H1 (cell line): ENCODE measurements around the gene LDLRAD4. TPM values are rescaled to one million over a fixed set of nuclear protein-coding genes. Genes with fewer than 3 reads are reported as not detected.

ENCODE experiments used
- CTCF ChIA-PET: fragments of 300-600 bp; sonication (Branson Sonifier 250); formaldehyde crosslinking; loops from one replicate; lab custom pipeline; 2021; ENCODE audit not compliant: partially characterized antibody; lab: Charles Lee
- POLR2A ChIA-PET: fragments of 300-600 bp; sonication (Branson Sonifier 250); formaldehyde crosslinking; loops from one replicate; lab custom pipeline; 2021; ENCODE audit warnings: inconsistent platforms; ENCODE audit not compliant: partially characterized antibody; lab: Charles Lee
- DNase-seq, 2 experiments: peaks; one replicate each; pipeline versions ENCODE4 v3.0.0 to v3.0.0-alpha.2; 2010 to 2022; ENCODE audit warnings: low spot score in 2 of 2, low read depth in 1 of 2, mixed read lengths in 1 of 2
- FAIRE-seq: peaks from 2 replicates; lab custom pipeline; 2011; peaks lifted over from hg19 to GRCh38; lab: Jason Lieb, UNC
- H2AFZ ChIP-seq: 2 replicates; pipeline ENCODE4 v1.8.1; 2012; ENCODE audit warnings: low read length, inconsistent platforms
- H2AK5ac ChIP-seq: 2 replicates; pipeline ENCODE4 v1.6.1; 2013; ENCODE audit warnings: low read depth, low read length
- H2BK120ac ChIP-seq: replicated peaks from 2 replicates; pipeline ENCODE3; 2013; ENCODE audit warnings: low read depth, low read length, inconsistent platforms
- H2BK12ac ChIP-seq: 2 replicates; pipeline ENCODE4 v1.6.1; 2013; ENCODE audit warnings: low read depth, low read length
- H2BK15ac ChIP-seq: 2 replicates; pipeline ENCODE4 v1.6.1; 2013; ENCODE audit warnings: low read length
- H2BK20ac ChIP-seq: 2 replicates; pipeline ENCODE4 v1.6.1; 2013; ENCODE audit warnings: low read length
- H2BK5ac ChIP-seq: 2 replicates; pipeline ENCODE4 v1.6.1; 2013; ENCODE audit warnings: low read depth, low read length
- H3K14ac ChIP-seq: 2 replicates; pipeline ENCODE4 v1.6.1; 2013; ENCODE audit warnings: inconsistent platforms; ENCODE audit not compliant: insufficient read length
- H3K18ac ChIP-seq: 2 replicates; pipeline ENCODE4 v1.6.1; 2013; ENCODE audit warnings: low read length; ENCODE audit errors: extremely low read depth
- H3K23ac ChIP-seq: 2 replicates; pipeline ENCODE4 v1.6.1; 2013; ENCODE audit warnings: inconsistent platforms; ENCODE audit not compliant: insufficient read length
- H3K23me2 ChIP-seq: 2 replicates; pipeline ENCODE4 v1.6.1; 2013; ENCODE audit warnings: low read depth, low read length
- H3K27ac ChIP-seq: 2 replicates; pipeline ENCODE4 v1.6.1; 2011; ENCODE audit warnings: low read depth, low read length, inconsistent platforms
- H3K27me3 ChIP-seq, 4 experiments: replicated peaks in 1 of 4; 1 replicate in 1 of 4; 2 replicates in 3 of 4; pipeline versions ENCODE4 v1.6.1 to v1.8.1; 2011 to 2013; ENCODE audit warnings: low read length in 3 of 4, mild to moderate bottlenecking in 3 of 4, inconsistent platforms in 2 of 4, mixed read lengths in 2 of 4, moderate library complexity in 1 of 4; ENCODE audit not compliant: control insufficient read depth in 3 of 4, insufficient read depth in 3 of 4; ENCODE audit errors: extremely low read depth in 1 of 4
- H3K36me3 ChIP-seq, 4 experiments: 2 replicates each; pipeline versions ENCODE4 v1.6.1 to v1.8.1; 2011 to 2013; ENCODE audit warnings: mild to moderate bottlenecking in 4 of 4, low read length in 3 of 4, moderate library complexity in 2 of 4, control low read depth in 1 of 4, inconsistent platforms in 1 of 4; ENCODE audit not compliant: insufficient read depth in 4 of 4, control insufficient read depth in 2 of 4
- H3K4ac ChIP-seq: replicated peaks from 2 replicates; pipeline ENCODE3; 2013; ENCODE audit warnings: low read length, low read depth, mixed read lengths, inconsistent platforms; ENCODE audit not compliant: insufficient read length
- H3K4me1 ChIP-seq, 4 experiments: replicated peaks in 1 of 4; 1 replicate in 1 of 4; 2 replicates in 3 of 4; pipeline versions ENCODE4 v1.6.1 to v1.8.1; 2011 to 2013; ENCODE audit warnings: low read length in 3 of 4, inconsistent platforms in 2 of 4, mixed read lengths in 1 of 4; ENCODE audit not compliant: insufficient read depth in 4 of 4, control insufficient read depth in 3 of 4
- H3K4me2 ChIP-seq, 2 experiments: 2 replicates each; pipeline versions ENCODE4 v1.6.1 to v1.8.1; 2011 to 2013; ENCODE audit warnings: low read depth in 2 of 2, low read length in 2 of 2, control low read depth in 1 of 2, inconsistent platforms in 1 of 2, mild to moderate bottlenecking in 1 of 2; ENCODE audit not compliant: insufficient read depth in 1 of 2
- H3K4me3 ChIP-seq, 4 experiments: fragments of 200-600, 300-600 bp in 1 of 4; sonication (generic), shearing (Covaris generic), sonication (Bioruptor Twin) in 1 of 4; 2 replicates each; pipeline versions ENCODE4 v1.5.1 to v1.8.1; 2011 to 2016; ENCODE audit warnings: low read length in 4 of 4, low read depth in 3 of 4, control low read depth in 2 of 4, inconsistent platforms in 2 of 4, mild to moderate bottlenecking in 2 of 4, mixed read lengths in 1 of 4, moderate library complexity in 1 of 4; ENCODE audit not compliant: insufficient read depth in 2 of 4; ENCODE audit errors: extremely low read depth in 1 of 4
- H3K56ac ChIP-seq: replicated peaks from 2 replicates; pipeline ENCODE3; 2013; ENCODE audit warnings: low read depth, mild to moderate bottlenecking, mixed read lengths, low read length, inconsistent platforms; ENCODE audit not compliant: insufficient read length
- H3K79me1 ChIP-seq: 2 replicates; pipeline ENCODE4 v1.6.1; 2013; ENCODE audit warnings: low read depth, low read length, control low read depth
- H3K79me2 ChIP-seq, 2 experiments: 2 replicates each; pipeline versions ENCODE4 v1.6.1 to v1.8.1; 2012 to 2013; ENCODE audit warnings: low read length in 2 of 2, mild to moderate bottlenecking in 2 of 2, inconsistent platforms in 1 of 2; ENCODE audit not compliant: insufficient read depth in 2 of 2, control insufficient read depth in 1 of 2
- H3K9ac ChIP-seq, 4 experiments: replicated peaks in 1 of 4; 1 replicate in 1 of 4; 2 replicates in 3 of 4; pipeline versions ENCODE4 v1.6.1 to v1.8.1; 2011 to 2013; ENCODE audit warnings: low read depth in 3 of 4, low read length in 3 of 4, control low read depth in 2 of 4, mild to moderate bottlenecking in 2 of 4, moderate library complexity in 2 of 4, inconsistent platforms in 1 of 4; ENCODE audit errors: extremely low read depth in 1 of 4
- H3K9me3 ChIP-seq, 2 experiments: 2 replicates each; pipeline versions ENCODE4 v1.6.1 to v1.8.1; 2012 to 2013; ENCODE audit warnings: mild to moderate bottlenecking in 2 of 2, moderate library complexity in 2 of 2, control low read depth in 1 of 2, inconsistent platforms in 1 of 2, low read depth in 1 of 2, low read length in 1 of 2, mixed read lengths in 1 of 2; ENCODE audit not compliant: insufficient read depth in 2 of 2
- H4K20me1 ChIP-seq, 2 experiments: replicated peaks in 1 of 2; 2 replicates each; pipeline versions ENCODE3 to v1.8.1; 2011 to 2013; ENCODE audit warnings: inconsistent platforms in 2 of 2, low read length in 2 of 2, mild to moderate bottlenecking in 1 of 2; ENCODE audit not compliant: insufficient read depth in 2 of 2, control insufficient read depth in 1 of 2
- H4K5ac ChIP-seq: 2 replicates; pipeline ENCODE4 v1.6.1; 2013; ENCODE audit warnings: low read length, low read depth, mixed read lengths, inconsistent platforms; ENCODE audit not compliant: insufficient read length
- H4K8ac ChIP-seq: 2 replicates; pipeline ENCODE4 v1.8.0; 2013; ENCODE audit warnings: mild to moderate bottlenecking, moderate library complexity, low read length, inconsistent platforms; ENCODE audit not compliant: insufficient read depth; ENCODE audit errors: extremely low read depth
- H4K91ac ChIP-seq: replicated peaks from 2 replicates; pipeline ENCODE3; 2013; ENCODE audit warnings: low read length, mixed read lengths, inconsistent platforms; ENCODE audit not compliant: insufficient read length
- CHD1 ChIP-seq: IDR thresholded peaks from 2 replicates; pipeline ENCODE4 v1.6.1; 2012; ENCODE audit warnings: low read depth, low read length, improper control_type of control experiment
- CHD2 ChIP-seq: IDR thresholded peaks from 2 replicates; pipeline ENCODE4 v1.6.1; 2012; ENCODE audit warnings: low read length, improper control_type of control experiment
- EZH2 ChIP-seq: fragments of 200-600 bp; sonication (generic); IDR thresholded peaks from 2 replicates; pipeline ENCODE4 v1.7.1; 2012; ENCODE audit warnings: low read depth, mild to moderate bottlenecking, moderate library complexity, low read length, inconsistent platforms; ENCODE audit not compliant: severe bottlenecking
- FOSL1 ChIP-seq: IDR thresholded peaks from 2 replicates; pipeline ENCODE4 v1.6.1; 2011; ENCODE audit warnings: mild to moderate bottlenecking, low read depth, low read length, moderate library complexity; ENCODE audit not compliant: insufficient read depth
- POLR2AphosphoS5 ChIP-seq: IDR thresholded peaks from 2 replicates; pipeline ENCODE4 v1.6.1; 2011; ENCODE audit warnings: low read depth, low read length
- RAD21 ChIP-seq, 2 experiments: IDR thresholded peaks in 1 of 2; conservative IDR thresholded peaks in 1 of 2; 2 replicates each; pipeline ENCODE4 v1.6.1; 2011; ENCODE audit warnings: low read depth in 2 of 2, low read length in 2 of 2, improper control_type of control experiment in 1 of 2, inconsistent platforms in 1 of 2, mild to moderate bottlenecking in 1 of 2, moderate library complexity in 1 of 2
- SIX5 ChIP-seq: IDR thresholded peaks from 2 replicates; pipeline ENCODE4 v1.6.1; 2011; ENCODE audit warnings: mild to moderate bottlenecking, low read depth, low read length
- SP2 ChIP-seq: IDR thresholded peaks from 2 replicates; pipeline ENCODE4 v1.6.1; 2012; ENCODE audit warnings: mild to moderate bottlenecking, low read length, inconsistent platforms
- SP4 ChIP-seq: IDR thresholded peaks from 2 replicates; pipeline ENCODE4 v1.6.1; 2012; ENCODE audit warnings: low read length, inconsistent platforms
- TEAD4 ChIP-seq: IDR thresholded peaks from 2 replicates; pipeline ENCODE4 v1.6.1; 2012; ENCODE audit warnings: low read depth, low read length, inconsistent platforms, mixed read lengths
- WGBS, 2 experiments: shearing (Covaris generic) in 1 of 2; methylation state at CpG; one replicate each; pipeline versions ENCODE4 v1.1.6 to v1.1.7; 2013 to 2015; ENCODE audit warnings: low lambda C conversion rate in 2 of 2, mixed read lengths in 2 of 2, inconsistent platforms in 1 of 2, low coverage in 1 of 2, missing lambda C conversion rate in 1 of 2; ENCODE audit not compliant: insufficient replicate concordance in 2 of 2, insufficient coverage in 1 of 2, insufficient read length in 1 of 2; ENCODE audit errors: extremely low coverage in 1 of 2, missing lambda C conversion rate in 1 of 2; 5-methylcytosine and 5-hydroxymethylcytosine counted together
- polyA plus RNA-seq, 7 experiments: library from polyadenylated mRNA; depleted of rRNA in 3 of 7; stranded (reverse) in 5 of 7; unstranded in 2 of 7; fragments of >200 nt in 5 of 7; fragments of 200-250 nt in 2 of 7; gene quantifications; 1 replicate in 5 of 7; 2 replicates in 1 of 7; 4 replicates in 1 of 7; pipeline versions ENCODE4 v1.2.1 to v1.2.3, GENCODE V29; 2011 to 2013; ENCODE audit warnings: missing spikeins in 2 of 7, mixed read lengths in 2 of 7
- total RNA-seq: library from RNA; stranded (reverse); fragmentation: NEBNext Ultra II Directional; extraction: Animal tissue kit (Norgen Biotek cat#: 25700); gene quantifications from 2 replicates; pipeline ENCODE4 v1.2.1, GENCODE V29; 2021
- TF ChIP-seq, protein P1 (sequence below), 3 experiments: IDR thresholded peaks; 1 replicate in 2 of 3; 2 replicates in 1 of 3; pipeline versions ENCODE4 v1.5.1 to v1.6.1; 2011; ENCODE audit warnings: low read length in 3 of 3, mild to moderate bottlenecking in 3 of 3, inconsistent platforms in 2 of 3, low read depth in 1 of 3, moderate library complexity in 1 of 3; ENCODE audit not compliant: insufficient read depth in 1 of 3; ENCODE audit errors: control extremely low read depth in 1 of 3
- TF ChIP-seq, protein P2 (sequence below): IDR thresholded peaks from 2 replicates; pipeline ENCODE4 v1.6.1; 2012; ENCODE audit warnings: inconsistent platforms

LDLRAD4 gene
- total and polyA plus RNA-seq, 2 of the 8 experiments (the other 6 are each of a cell fraction or from before 2014, with no cell fraction given) = 0.77 to 1.4 TPM

DNA sequence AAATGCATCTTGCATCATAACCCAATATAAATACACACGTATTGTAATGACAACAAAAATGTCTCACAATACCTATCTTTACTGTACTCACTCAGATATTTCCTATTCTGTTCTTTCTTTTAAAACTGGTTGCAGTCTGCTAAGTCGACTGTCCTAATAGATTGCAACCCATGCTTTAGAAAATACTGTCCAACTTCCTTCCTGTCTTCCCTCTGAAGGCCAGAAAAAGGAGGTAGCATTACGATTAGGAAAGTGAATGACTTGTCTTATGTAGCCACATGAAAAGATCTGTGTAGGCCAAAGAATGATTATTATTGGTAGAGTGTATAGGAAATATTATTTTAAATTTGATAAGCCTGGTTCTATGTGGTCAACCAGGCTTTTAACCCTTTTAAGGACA lies 373.7 kb downstream of the LDLRAD4 start:
- peaks cover 0 to 2% of the 10 kb centered on the region in 2 experiments for H4K20me1 ChIP-seq
- FAIRE-seq = no peak
- no peak overlapping the region for H2BK5ac ChIP-seq
- H3K27ac ChIP-seq = no peak overlapping the region
- no peaks in the 10 kb centered on the region for H3K27me3 ChIP-seq
- no peak overlapping the region for H3K4me3 ChIP-seq
- H3K23ac ChIP-seq = no peak overlapping the region
- H3K4ac ChIP-seq = no peak overlapping the region
- H3K79me1 ChIP-seq = no peaks in the 10 kb centered on the region
- no peak overlapping the region for H3K4me2 ChIP-seq
- no peak overlapping the region for H3K18ac ChIP-seq
- no peak overlapping the region for H2BK12ac ChIP-seq
- H2BK15ac ChIP-seq = no peak overlapping the region
- H3K14ac ChIP-seq = no peak overlapping the region
- no peak overlapping the region for H2AFZ ChIP-seq
- DNase-seq = no peak
- ChIA-PET CTCF (no interaction called here), POLR2A (no interaction called here)
- H2AK5ac ChIP-seq = no peak overlapping the region
- no peak overlapping the region for H4K5ac ChIP-seq
- H2BK120ac ChIP-seq = no peak overlapping the region
- 81% methylated on average over 3 of the region's 3 CpGs; no CpG with 5 or more reads in 1 of the 2 experiments for WGBS, 2 experiments
- no peaks in the 10 kb centered on the region for H3K4me1 ChIP-seq
- no peaks in the 10 kb centered on the region for H3K36me3 ChIP-seq
- H3K9ac ChIP-seq = no peak overlapping the region
- no peaks in the 10 kb centered on the region for H3K79me2 ChIP-seq
- no peak overlapping the region for H4K8ac ChIP-seq
- no peak overlapping the region for H3K56ac ChIP-seq
- H4K91ac ChIP-seq = no peak overlapping the region
- peaks cover 4 to 5% of the 10 kb centered on the region in 2 experiments; a peak in 3 of 4 replicates for H3K9me3 ChIP-seq
- peaks cover 1% of the 10 kb centered on the region; the same call in 1 of the 2 replicates for H3K23me2 ChIP-seq
- no peak overlapping the region for H2BK20ac ChIP-seq
- TF ChIP-seq FOSL1 = no peak
- TF ChIP-seq EZH2 = no peak
- TF ChIP-seq SP4 = no peak
- no peak for TF ChIP-seq POLR2AphosphoS5
- TF ChIP-seq CHD2 = no peak
- no peak for TF ChIP-seq TEAD4
- TF ChIP-seq, protein P1, sequence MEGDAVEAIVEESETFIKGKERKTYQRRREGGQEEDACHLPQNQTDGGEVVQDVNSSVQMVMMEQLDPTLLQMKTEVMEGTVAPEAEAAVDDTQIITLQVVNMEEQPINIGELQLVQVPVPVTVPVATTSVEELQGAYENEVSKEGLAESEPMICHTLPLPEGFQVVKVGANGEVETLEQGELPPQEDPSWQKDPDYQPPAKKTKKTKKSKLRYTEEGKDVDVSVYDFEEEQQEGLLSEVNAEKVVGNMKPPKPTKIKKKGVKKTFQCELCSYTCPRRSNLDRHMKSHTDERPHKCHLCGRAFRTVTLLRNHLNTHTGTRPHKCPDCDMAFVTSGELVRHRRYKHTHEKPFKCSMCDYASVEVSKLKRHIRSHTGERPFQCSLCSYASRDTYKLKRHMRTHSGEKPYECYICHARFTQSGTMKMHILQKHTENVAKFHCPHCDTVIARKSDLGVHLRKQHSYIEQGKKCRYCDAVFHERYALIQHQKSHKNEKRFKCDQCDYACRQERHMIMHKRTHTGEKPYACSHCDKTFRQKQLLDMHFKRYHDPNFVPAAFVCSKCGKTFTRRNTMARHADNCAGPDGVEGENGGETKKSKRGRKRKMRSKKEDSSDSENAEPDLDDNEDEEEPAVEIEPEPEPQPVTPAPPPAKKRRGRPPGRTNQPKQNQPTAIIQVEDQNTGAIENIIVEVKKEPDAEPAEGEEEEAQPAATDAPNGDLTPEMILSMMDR (IDR thresholded peaks at IDR 0.05; ENCODE audit: control extremely low read depth in 1 of 3, insufficient read depth in 1 of 3, low read depth in 1 of 3, low read length in 3 of 3) = no peak
- TF ChIP-seq, protein P2, sequence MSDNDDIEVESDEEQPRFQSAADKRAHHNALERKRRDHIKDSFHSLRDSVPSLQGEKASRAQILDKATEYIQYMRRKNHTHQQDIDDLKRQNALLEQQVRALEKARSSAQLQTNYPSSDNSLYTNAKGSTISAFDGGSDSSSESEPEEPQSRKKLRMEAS = no peak
- no peak for TF ChIP-seq SIX5
- TF ChIP-seq CHD1 = no peak
- no peak for TF ChIP-seq SP2
- TF ChIP-seq RAD21 (IDR thresholded peaks at IDR 0.05 in 1 of 2, conservative IDR thresholded peaks at IDR 0.05 in 1 of 2; ENCODE audit: low read depth in 2 of 2, low read length in 2 of 2) = no peak
